Stimulated activated CD4-positive, alpha-beta T cell treated with anti-CD3 and anti-CD28 coated beads, Interleukin-4, amount 100 ng/mL, for 48 hours (primary cell): ENCODE measurements around the gene PPME1.

Experiments
- DNase-seq, 2 donors: peaks; one replicate each; pipeline ENCODE4 v3.0.0-alpha.2; 2020; ENCODE audit warnings: low read depth in 2 of 2

Gene PPME1

GRCh38 chr11:74280494-74280893 is 109.4 kb downstream of the PPME1 start:
- DNase-seq: no peak

- DNase-seq: no peak
These were observed 111.3 kb downstream of the PPME1 start for GRCh38 chr11:74282421-74282820.

GRCh38 chr11:74282914-74283371 is 111.9 kb downstream of the PPME1 start:
- no peak for DNase-seq

- no peak for DNase-seq
These were observed 112.6 kb downstream of the PPME1 start for GRCh38 chr11:74283580-74284180.

GRCh38 chr11:74284466-74284865 is 113.4 kb downstream of the PPME1 start:
- no peak for DNase-seq

- no peak for DNase-seq
These were observed 117.1 kb downstream of the PPME1 start for GRCh38 chr11:74288161-74288560.

GRCh38 chr11:74288911-74289310 is 117.8 kb downstream of the PPME1 start:
- no peak for DNase-seq

GRCh38 chr11:74297484-74297883 is 126.4 kb downstream of the PPME1 start:
- DNase-seq: no peak

GRCh38 chr11:74299015-74299414 is 127.9 kb downstream of the PPME1 start:
- DNase-seq: no peak
